ENCODE measurements around the gene PRPF6. TPM values are rescaled to one million over a fixed set of nuclear protein-coding genes. Genes with fewer than 3 reads are reported as not detected.
A peak's percentile ranks its signal among the peaks of the same experiment; 100 is the strongest.

Gene PRPF6
- total RNA-seq, 2 experiments from 2014 or later, result 45.1 to 73.7 TPM

DNA sequence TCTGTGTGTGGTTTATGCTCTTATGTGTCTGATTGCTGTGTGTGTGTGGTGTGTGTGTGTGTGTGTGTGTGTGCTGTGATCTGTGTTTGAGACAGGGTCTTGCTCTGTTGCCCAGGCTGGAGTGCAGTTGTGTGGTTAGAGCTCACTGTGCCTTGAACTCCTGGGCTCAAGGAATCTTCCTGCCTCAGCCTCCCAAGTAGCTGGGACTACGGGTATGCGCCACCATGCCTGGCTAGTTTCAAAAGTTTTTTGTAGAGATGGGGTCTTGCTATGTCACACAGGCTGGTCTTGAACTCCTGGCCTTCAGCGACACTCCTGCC is 7.8 kb upstream of the PRPF6 start:
- H3K4me1 ChIP-seq (ENCODE audit: insufficient read depth, low read length, poor library complexity, severe bottlenecking), result peaks cover 30% of the 10 kb centered on the region
- ChIA-PET POLR2A (no interaction called here), CTCF (ENCODE audit: unreplicated experiment) (interaction anchor here (0.7 kb wide), 1 partner anchor 229 kb away, joined by 6 read pairs; no protein-coding TSS in a partner anchor)
- H3K4me3 ChIP-seq (ENCODE audit: low read depth, low read length, poor library complexity, severe bottlenecking), result no peak overlapping the region
- H2AFZ ChIP-seq (ENCODE audit: low read length), result no peak overlapping the region
- DNase-seq (ENCODE audit: low spot score), result no peak
- H3K27ac ChIP-seq (ENCODE audit: low read depth, low read length, poor library complexity, severe bottlenecking), result no peak overlapping the region
- H3K4me2 ChIP-seq (ENCODE audit: low read length), result no peak overlapping the region
- peaks cover 5% of the 10 kb centered on the region; the same call in 1 of the 2 replicates for H3K36me3 ChIP-seq (ENCODE audit: insufficient read depth, low read length)
- BruUV-seq (replicated peaks), result no TSS peak
- no peaks in the 10 kb centered on the region for H3K9me2 ChIP-seq (ENCODE audit: insufficient read depth, low read length)
- TF ChIP-seq, protein P1, sequence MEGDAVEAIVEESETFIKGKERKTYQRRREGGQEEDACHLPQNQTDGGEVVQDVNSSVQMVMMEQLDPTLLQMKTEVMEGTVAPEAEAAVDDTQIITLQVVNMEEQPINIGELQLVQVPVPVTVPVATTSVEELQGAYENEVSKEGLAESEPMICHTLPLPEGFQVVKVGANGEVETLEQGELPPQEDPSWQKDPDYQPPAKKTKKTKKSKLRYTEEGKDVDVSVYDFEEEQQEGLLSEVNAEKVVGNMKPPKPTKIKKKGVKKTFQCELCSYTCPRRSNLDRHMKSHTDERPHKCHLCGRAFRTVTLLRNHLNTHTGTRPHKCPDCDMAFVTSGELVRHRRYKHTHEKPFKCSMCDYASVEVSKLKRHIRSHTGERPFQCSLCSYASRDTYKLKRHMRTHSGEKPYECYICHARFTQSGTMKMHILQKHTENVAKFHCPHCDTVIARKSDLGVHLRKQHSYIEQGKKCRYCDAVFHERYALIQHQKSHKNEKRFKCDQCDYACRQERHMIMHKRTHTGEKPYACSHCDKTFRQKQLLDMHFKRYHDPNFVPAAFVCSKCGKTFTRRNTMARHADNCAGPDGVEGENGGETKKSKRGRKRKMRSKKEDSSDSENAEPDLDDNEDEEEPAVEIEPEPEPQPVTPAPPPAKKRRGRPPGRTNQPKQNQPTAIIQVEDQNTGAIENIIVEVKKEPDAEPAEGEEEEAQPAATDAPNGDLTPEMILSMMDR (conservative IDR thresholded peaks at IDR 0.05; ENCODE audit: low read length), result no peak
- TF ChIP-seq EZH2phosphoT487 (IDR thresholded peaks at IDR 0.05; ENCODE audit: borderline replicate concordance, low read depth, low read length), result no peak
- H3K9me3 ChIP-seq (ENCODE audit: low read length), result no peaks in the 10 kb centered on the region
- no peaks in the 10 kb centered on the region for H3K79me2 ChIP-seq (ENCODE audit: insufficient read depth, low read depth, low read length)
- intact Hi-C loops (cut with micrococcal nuclease; ENCODE audit: unreplicated experiment), result loop anchor here (2.0 to 10.0 kb wide), 3 partner anchors 106 to 434 kb away; partner anchors contain the start of genes GMEB2 and TPD52L2
- H4K20me1 ChIP-seq (ENCODE audit: insufficient read depth, low read length), result no peaks in the 10 kb centered on the region

DNA sequence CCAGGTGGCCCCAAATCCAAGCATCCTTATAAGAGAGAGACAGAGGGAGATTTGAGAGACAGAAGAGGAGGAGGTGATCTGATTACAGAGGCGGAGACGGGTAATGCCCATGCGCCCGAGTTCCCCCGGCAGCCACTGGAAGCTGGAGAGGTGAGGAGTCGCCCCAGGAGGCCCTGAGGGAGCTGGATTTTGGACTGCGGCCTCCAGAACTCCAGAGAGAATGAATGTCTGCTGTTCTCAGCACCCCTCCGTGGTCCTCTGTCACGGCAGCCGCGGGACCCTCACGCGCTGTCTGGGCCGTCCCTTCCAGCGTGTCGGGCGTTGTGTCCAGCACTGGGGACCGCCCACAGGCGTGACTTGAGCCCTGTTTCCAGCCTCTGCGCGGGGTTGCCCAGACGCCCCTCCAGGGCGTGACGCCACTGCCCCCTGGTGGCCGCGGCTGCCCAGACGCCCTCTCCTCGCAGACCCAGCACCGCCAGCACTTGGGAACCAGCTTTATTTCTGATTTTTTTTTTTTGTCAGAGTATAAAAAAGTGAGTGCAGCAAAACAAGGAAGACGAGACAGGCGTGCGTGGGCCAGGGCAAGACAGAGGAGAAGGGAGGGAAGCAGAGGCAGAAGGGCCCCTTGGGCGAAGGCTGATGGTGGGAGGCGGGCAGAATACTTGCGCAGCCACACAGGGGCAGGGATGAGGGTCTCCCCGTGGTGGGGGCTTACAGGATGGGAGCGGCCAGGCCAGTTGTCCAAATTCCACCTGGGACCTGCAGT is 7.1 kb upstream of the PRPF6 start:
- Histone ChIP-seq H3K4me3 (ENCODE audit: low read depth, low read length, poor library complexity, severe bottlenecking) (no peak overlapping the region), H3K9me2 (ENCODE audit: insufficient read depth, low read length) (no peaks in the 10 kb centered on the region), H2AFZ (ENCODE audit: low read length) (no peak overlapping the region), H3K9me3 (ENCODE audit: low read length) (no peaks in the 10 kb centered on the region), H4K20me1 (ENCODE audit: insufficient read depth, low read length) (no peaks in the 10 kb centered on the region), H3K36me3 (ENCODE audit: insufficient read depth, low read length) (peaks cover 5% of the 10 kb centered on the region; the same call in 1 of the 2 replicates), H3K27ac (ENCODE audit: low read depth, low read length, poor library complexity, severe bottlenecking) (no peak overlapping the region), H3K4me1 (ENCODE audit: insufficient read depth, low read length, poor library complexity, severe bottlenecking) (peaks cover 32% of the 10 kb centered on the region), H3K79me2 (ENCODE audit: insufficient read depth, low read depth, low read length) (no peaks in the 10 kb centered on the region), H3K4me2 (ENCODE audit: low read length) (no peak overlapping the region; the same call in 1 of the 2 replicates)
- TF ChIP-seq, protein P1 (conservative IDR thresholded peaks at IDR 0.05; ENCODE audit: low read length), result peak; percentile 97
- no peak for TF ChIP-seq EZH2phosphoT487 (IDR thresholded peaks at IDR 0.05; ENCODE audit: borderline replicate concordance, low read depth, low read length)
- ChIA-PET CTCF (ENCODE audit: unreplicated experiment) (interaction anchor here (0.7 kb wide), 1 partner anchor 229 kb away, joined by 6 read pairs; no protein-coding TSS in a partner anchor), POLR2A (no interaction called here)
- DNase-seq (ENCODE audit: low spot score), result peak; percentile 81
- no TSS peak for BruUV-seq (replicated peaks)
- intact Hi-C loops (cut with micrococcal nuclease; ENCODE audit: unreplicated experiment), result loop anchor here (2.0 to 10.0 kb wide), 4 partner anchors 107 to 435 kb away; partner anchors contain the start of genes GMEB2 and TPD52L2
